ENCODE data around the gene PLCL1.

DNA sequence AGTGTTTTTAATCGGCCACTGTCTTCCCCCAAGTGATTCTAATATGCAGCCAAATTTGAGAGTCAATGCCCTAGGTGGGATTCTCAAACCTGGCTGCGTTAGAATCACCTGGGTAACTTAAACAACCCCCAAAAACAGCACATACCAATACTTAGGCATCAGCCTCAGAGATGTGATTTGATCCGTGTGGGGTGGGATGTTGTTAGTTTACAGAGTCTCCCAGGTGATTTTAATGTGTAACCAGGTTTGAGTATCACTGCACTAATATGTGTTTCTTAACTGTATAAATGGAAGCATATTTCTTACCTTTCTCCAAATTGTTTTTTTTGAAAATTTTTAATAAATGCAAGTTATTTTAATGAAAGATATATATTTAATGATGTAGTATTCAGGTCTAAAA is 135.4 kb downstream of the PLCL1 start:
- TF ChIP-seq POLR2A (IDR thresholded peaks at IDR 0.05), result no peak
- TF ChIP-seq, protein P1, sequence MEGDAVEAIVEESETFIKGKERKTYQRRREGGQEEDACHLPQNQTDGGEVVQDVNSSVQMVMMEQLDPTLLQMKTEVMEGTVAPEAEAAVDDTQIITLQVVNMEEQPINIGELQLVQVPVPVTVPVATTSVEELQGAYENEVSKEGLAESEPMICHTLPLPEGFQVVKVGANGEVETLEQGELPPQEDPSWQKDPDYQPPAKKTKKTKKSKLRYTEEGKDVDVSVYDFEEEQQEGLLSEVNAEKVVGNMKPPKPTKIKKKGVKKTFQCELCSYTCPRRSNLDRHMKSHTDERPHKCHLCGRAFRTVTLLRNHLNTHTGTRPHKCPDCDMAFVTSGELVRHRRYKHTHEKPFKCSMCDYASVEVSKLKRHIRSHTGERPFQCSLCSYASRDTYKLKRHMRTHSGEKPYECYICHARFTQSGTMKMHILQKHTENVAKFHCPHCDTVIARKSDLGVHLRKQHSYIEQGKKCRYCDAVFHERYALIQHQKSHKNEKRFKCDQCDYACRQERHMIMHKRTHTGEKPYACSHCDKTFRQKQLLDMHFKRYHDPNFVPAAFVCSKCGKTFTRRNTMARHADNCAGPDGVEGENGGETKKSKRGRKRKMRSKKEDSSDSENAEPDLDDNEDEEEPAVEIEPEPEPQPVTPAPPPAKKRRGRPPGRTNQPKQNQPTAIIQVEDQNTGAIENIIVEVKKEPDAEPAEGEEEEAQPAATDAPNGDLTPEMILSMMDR (IDR thresholded peaks at IDR 0.05), result no peak

Measured in esophagus squamous epithelium (tissue), 4 donors.